ENCODE measurements around the gene BAZ2B. TPM values are rescaled to one million over a fixed set of nuclear protein-coding genes. Genes with fewer than 3 reads are reported as not detected.

Gene BAZ2B
- total and polyA plus RNA-seq, 2 donors (not counting 3 experiments of a cell fraction or from before 2014, with no cell fraction given): 22.1 to 73.8 TPM

DNA sequence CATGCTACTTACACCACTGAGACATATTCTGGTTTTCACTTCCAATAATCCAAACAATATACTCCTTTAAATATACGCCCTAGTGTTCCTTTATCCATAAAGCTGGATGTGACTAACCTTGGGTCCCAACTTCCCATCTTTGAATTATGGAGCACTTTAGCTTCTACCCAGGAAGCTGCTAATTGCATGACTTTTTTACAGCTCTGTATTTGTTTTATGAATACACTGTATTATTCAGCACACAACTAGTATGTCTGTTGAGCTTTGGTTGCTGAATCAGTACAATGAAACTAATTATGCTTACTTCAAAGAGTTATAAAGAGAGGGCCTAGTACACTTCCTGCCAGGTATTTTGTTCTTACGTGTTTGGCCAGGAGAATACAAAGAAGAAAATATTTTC is 118.5 kb downstream of the BAZ2B start:
- TF ChIP-seq CTCF (IDR thresholded peaks at IDR 0.05; ENCODE audit: extremely low read depth in 1 of 2, insufficient read depth in 1 of 2, low read depth in 1 of 2, low read length in 2 of 2) (no peak), JUN (IDR thresholded peaks at IDR 0.05; ENCODE audit: borderline replicate concordance, insufficient read depth, insufficient read length, low read depth) (no peak), POLR2A (IDR thresholded peaks at IDR 0.05; ENCODE audit: low read depth, low read length) (no peak), FOS (IDR thresholded peaks at IDR 0.05; ENCODE audit: borderline replicate concordance, insufficient read depth, low read length) (peak; percentile 53), MYC (IDR thresholded peaks at IDR 0.05; ENCODE audit: low read depth, low read length) (no peak), MAX (IDR thresholded peaks at IDR 0.05; ENCODE audit: insufficient read depth, insufficient read length) (no peak), EZH2 (IDR thresholded peaks at IDR 0.05; ENCODE audit: borderline replicate concordance, low read depth, low read length, severe bottlenecking) (no peak), GATA2 (IDR thresholded peaks at IDR 0.05; ENCODE audit: insufficient read depth, insufficient read length, low read depth, low read length) (no peak), POLR2AphosphoS5 (IDR thresholded peaks at IDR 0.05; ENCODE audit: insufficient read depth, low read depth, low read length) (peak; percentile 36)
- Histone ChIP-seq H3K4me1 (ENCODE audit: control insufficient read depth, extremely low read depth, insufficient read depth, low read length) (peaks cover 21% of the 10 kb centered on the region), H2AFZ (ENCODE audit: low read depth, low read length) (no peak overlapping the region), H3K27me3 (ENCODE audit: control insufficient read depth in 2 of 2, insufficient read depth in 2 of 2, low read length in 2 of 2) (no peaks in the 10 kb centered on the region), H3K4me2 (ENCODE audit: insufficient read depth, low read length) (peak overlapping the region; percentile 58), H3K9me1 (replicated peaks; ENCODE audit: control insufficient read depth, extremely low read depth, insufficient read depth, low read length) (no peaks in the 10 kb centered on the region), H3K27ac (ENCODE audit: insufficient read depth, low read depth, low read length) (peak overlapping the region; percentile 83), H3K36me3 (ENCODE audit: control insufficient read depth in 2 of 2, extremely low read depth in 1 of 2, insufficient read depth in 2 of 2, low read length in 2 of 2) (no peaks in the 10 kb centered on the region), H4K20me1 (replicated peaks; ENCODE audit: control insufficient read depth, extremely low read depth, insufficient read depth, low read length) (no peaks in the 10 kb centered on the region), H3K9me3 (replicated peaks; ENCODE audit: control insufficient read depth, insufficient read depth, low read length) (no peaks in the 10 kb centered on the region), H3K9ac (replicated peaks; ENCODE audit: extremely low read depth, insufficient read depth, low read length) (peak overlapping the region; percentile 14), H3K4me3 (replicated peaks in 1 of 3; ENCODE audit: insufficient read depth in 1 of 3, low read depth in 1 of 3, low read length in 3 of 3) (no peak overlapping the region), H3K79me2 (ENCODE audit: control insufficient read depth, insufficient read depth, low read length) (peaks cover 2% of the 10 kb centered on the region)
- ChIA-PET POLR2A (interaction anchor here (0.7 kb wide), 1 partner anchor 214 kb away, joined by 3 read pairs; the partner anchor contains the start of gene MARCHF7), CTCF (interaction anchor here (0.6 to 1.5 kb wide), 3 partner anchors 9 to 27 kb away, joined by 3 to 8 read pairs (median 3); no protein-coding TSS in a partner anchor)
- DNase-seq (ENCODE audit: low read depth, low spot score): peak; percentile 56
- dilution Hi-C loops (cut with MboI; ENCODE audit: extremely low pct_ligation_motif_present, low sequenced_read_pairs): no loop called here
- no TSS peak for BruUV-seq (replicated peaks)
- FAIRE-seq: peak; percentile 62
- intact Hi-C loops (cut with micrococcal nuclease): loop anchor here (1.0 kb wide), 2 partner anchors 117 to 214 kb away; partner anchors contain the start of gene MARCHF7

Data from endothelial cell of umbilical vein (primary cell).